ENCODE results near the gene TRIP13. TPM values are rescaled to one million over a fixed set of nuclear protein-coding genes. Genes with fewer than 3 reads are reported as not detected.

TRIP13 gene
- total RNA-seq, 1 donor, result 29.8 TPM

GRCh38 chr5:944621-944927 lies 51.9 kb downstream of the TRIP13 start:
- DNase-seq (ENCODE audit: low read depth), result no peak
- no peak overlapping the region for H3K4me3 ChIP-seq (ENCODE audit: low read depth, low read length)
- TF ChIP-seq, protein P1, sequence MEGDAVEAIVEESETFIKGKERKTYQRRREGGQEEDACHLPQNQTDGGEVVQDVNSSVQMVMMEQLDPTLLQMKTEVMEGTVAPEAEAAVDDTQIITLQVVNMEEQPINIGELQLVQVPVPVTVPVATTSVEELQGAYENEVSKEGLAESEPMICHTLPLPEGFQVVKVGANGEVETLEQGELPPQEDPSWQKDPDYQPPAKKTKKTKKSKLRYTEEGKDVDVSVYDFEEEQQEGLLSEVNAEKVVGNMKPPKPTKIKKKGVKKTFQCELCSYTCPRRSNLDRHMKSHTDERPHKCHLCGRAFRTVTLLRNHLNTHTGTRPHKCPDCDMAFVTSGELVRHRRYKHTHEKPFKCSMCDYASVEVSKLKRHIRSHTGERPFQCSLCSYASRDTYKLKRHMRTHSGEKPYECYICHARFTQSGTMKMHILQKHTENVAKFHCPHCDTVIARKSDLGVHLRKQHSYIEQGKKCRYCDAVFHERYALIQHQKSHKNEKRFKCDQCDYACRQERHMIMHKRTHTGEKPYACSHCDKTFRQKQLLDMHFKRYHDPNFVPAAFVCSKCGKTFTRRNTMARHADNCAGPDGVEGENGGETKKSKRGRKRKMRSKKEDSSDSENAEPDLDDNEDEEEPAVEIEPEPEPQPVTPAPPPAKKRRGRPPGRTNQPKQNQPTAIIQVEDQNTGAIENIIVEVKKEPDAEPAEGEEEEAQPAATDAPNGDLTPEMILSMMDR (IDR thresholded peaks at IDR 0.05; ENCODE audit: insufficient read depth, low read depth, low read length), result no peak

GRCh38 chr5:944992-945685 lies 52.5 kb downstream of the TRIP13 start:
- DNase-seq (ENCODE audit: low read depth), result peak; percentile 75
- no peak overlapping the region for H3K4me3 ChIP-seq (ENCODE audit: low read depth, low read length)
- TF ChIP-seq, protein P1 (IDR thresholded peaks at IDR 0.05; ENCODE audit: insufficient read depth, low read depth, low read length), result no peak

DNA sequence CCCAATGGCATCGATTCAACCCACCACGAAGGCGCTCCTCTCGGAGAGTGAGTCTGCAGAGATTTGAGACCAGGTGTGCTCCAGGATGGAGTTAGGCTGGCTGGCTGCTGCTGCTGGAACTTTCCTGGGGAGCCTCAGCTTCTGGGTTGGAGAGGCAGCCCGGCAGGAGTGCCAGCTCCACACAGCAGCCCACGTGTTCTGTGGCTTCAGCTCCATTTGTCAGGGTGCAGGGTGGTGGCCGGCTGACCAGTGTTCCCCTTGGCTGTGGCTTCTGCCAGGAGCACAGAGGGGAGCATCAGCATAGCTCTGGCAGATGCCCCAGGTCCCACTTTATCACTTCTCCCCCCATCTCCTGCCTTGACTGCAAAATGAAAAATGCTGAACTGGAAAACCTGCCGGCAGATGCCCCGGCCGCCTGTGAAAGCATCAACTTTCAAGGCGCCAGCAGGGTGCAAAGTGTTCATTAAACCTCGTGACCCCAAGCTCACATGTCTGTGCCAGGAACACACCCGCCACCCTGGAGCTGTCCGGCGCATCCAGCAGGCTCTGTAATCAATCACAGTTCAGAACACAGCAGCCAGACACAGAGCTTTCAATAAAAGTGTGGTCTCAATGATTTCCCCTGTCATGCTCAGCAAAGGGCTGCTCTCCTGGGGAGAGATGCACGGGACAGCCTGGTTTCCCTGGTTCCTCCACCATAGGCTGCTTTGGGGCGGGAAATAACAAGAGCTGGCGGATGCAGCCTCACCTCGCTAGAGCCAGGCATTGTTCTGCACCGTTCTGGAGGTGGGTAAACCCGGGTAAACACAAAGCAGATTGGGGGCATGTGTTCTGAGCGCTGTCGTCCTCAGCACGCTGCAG lies 53.2 kb downstream of the TRIP13 start:
- DNase-seq (ENCODE audit: low read depth), result no peak

GRCh38 chr5:946720-947625 lies 54.3 kb downstream of the TRIP13 start:
- no peak for DNase-seq (ENCODE audit: low read depth)
- TF ChIP-seq, protein P1 (IDR thresholded peaks at IDR 0.05; ENCODE audit: insufficient read depth, low read depth, low read length), result no peak
- no peak overlapping the region for H3K4me3 ChIP-seq (ENCODE audit: low read depth, low read length)

More for the DNA sequence above, 53.2 kb downstream of the TRIP13 start:
- no peak overlapping the region for H3K4me3 ChIP-seq (ENCODE audit: low read depth, low read length)
- TF ChIP-seq, protein P1 (IDR thresholded peaks at IDR 0.05; ENCODE audit: insufficient read depth, low read depth, low read length), result no peak

- no peak for DNase-seq (ENCODE audit: low read depth)
Measured at GRCh38 chr5:947626-948471, 55.2 kb downstream of the TRIP13 start.

More at GRCh38 chr5:947626-948471, 55.2 kb downstream of the TRIP13 start:
- TF ChIP-seq, protein P1 (IDR thresholded peaks at IDR 0.05; ENCODE audit: insufficient read depth, low read depth, low read length), result no peak
- no peak overlapping the region for H3K4me3 ChIP-seq (ENCODE audit: low read depth, low read length)
